ENCODE results near the gene OR1J4.
A peak's percentile ranks its signal among the peaks of the same experiment; 100 is the strongest.

OR1J4 gene

DNA sequence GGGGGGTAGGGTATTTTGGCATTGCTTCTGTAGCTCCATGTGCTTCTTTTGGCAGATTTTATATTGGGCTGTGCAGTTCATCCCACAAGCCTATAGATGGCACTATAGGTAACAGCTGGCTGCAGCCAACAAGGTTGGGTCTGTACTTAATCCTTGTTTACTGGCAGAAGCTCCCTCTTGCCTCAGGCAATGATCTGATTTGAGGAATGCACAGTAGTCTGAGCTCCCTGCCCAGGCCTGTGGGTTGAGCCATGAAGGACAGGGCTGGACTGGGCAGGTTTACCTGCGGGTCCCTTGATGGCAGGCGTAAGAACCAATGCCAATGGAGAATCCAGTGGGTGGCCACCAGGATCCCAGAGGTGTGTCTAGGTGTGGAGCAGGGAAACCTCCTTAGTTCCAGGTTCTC lies 20.1 kb upstream of the OR1J4 start:
- DNase-seq (ENCODE audit: extremely low read depth, low read depth) = peak; percentile 61
- H3K4me3 ChIP-seq (replicated peaks; ENCODE audit: low read depth, low read length) = no peak overlapping the region
- TF ChIP-seq, protein P1, sequence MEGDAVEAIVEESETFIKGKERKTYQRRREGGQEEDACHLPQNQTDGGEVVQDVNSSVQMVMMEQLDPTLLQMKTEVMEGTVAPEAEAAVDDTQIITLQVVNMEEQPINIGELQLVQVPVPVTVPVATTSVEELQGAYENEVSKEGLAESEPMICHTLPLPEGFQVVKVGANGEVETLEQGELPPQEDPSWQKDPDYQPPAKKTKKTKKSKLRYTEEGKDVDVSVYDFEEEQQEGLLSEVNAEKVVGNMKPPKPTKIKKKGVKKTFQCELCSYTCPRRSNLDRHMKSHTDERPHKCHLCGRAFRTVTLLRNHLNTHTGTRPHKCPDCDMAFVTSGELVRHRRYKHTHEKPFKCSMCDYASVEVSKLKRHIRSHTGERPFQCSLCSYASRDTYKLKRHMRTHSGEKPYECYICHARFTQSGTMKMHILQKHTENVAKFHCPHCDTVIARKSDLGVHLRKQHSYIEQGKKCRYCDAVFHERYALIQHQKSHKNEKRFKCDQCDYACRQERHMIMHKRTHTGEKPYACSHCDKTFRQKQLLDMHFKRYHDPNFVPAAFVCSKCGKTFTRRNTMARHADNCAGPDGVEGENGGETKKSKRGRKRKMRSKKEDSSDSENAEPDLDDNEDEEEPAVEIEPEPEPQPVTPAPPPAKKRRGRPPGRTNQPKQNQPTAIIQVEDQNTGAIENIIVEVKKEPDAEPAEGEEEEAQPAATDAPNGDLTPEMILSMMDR (IDR thresholded peaks at IDR 0.05; ENCODE audit: low read depth, low read length, missing control alignments) = peak; percentile 86

DNA sequence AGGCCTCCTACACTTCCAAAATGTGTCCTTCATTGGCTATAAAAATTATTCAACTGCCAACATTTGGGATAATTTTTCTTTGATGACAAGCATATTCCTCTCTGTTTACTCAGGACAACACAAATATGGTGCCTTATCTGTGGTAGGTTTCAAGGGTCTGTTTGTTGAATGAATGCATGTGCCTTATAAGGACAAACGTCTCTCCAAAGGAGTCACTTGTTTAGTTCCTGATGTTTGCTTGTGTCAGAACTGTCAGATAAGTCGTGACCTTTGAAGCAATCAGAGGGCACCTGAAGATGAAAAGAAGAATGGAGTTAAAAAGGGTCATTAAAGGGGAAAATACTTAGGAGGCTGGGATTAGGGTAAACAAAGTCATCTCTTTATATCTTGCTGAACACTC lies 12.0 kb upstream of the OR1J4 start:
- H3K4me3 ChIP-seq (replicated peaks; ENCODE audit: low read depth, low read length) = no peak overlapping the region
- DNase-seq (ENCODE audit: extremely low read depth, low read depth) = no peak
- TF ChIP-seq, protein P1 (IDR thresholded peaks at IDR 0.05; ENCODE audit: low read depth, low read length, missing control alignments) = no peak

DNA sequence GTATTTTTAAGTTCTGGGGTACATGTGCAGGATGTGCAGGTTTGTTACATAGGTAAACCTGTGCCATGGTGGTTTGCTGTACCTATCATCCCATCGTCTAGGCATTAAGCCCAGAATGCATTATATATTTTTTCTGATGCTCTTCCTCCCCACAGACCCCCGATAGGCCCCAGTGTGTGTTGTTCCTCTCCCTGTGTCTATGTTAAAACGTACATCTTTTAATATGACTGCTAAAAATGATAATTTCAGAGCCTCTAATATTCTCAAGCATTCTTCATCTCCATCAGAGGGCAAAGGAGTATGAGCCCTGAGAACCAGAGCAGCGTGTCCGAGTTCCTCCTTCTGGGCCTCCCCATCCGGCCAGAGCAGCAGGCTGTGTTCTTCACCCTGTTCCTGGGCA lies 8.4 kb upstream of the OR1J4 start, which contains the start of gene OR1J2:
Gene OR1J2 (plus strand): TSS at position 301 of the 400 bp plus-strand sequence. CDS start 0 bp downstream, at position 301.
- H3K4me3 ChIP-seq (replicated peaks; ENCODE audit: low read depth, low read length) = no peak within 1 kb of the TSS
- TF ChIP-seq, protein P1 (IDR thresholded peaks at IDR 0.05; ENCODE audit: low read depth, low read length, missing control alignments) = no peak
- no peak for DNase-seq (ENCODE audit: extremely low read depth, low read depth)

DNA sequence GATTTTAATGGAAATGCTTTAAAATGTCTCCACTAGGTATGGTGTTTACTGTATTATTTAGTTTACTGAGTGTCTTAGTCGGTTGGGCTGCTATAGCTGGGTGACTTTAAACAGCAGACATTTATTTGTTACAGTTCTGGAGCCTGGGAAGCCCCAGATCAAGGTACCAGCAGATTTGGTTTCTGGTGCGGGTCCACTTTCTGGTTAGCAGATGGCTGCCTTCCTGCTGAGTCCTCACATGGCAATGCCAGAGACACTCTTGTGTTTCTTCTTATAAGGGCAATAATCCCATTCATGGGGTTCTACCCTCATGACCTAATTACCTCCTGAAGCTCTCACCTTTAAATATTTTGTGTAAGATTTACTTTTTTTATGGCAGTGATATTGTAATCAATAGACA lies 715 bp upstream of the OR1J4 start:
- no peak for DNase-seq (ENCODE audit: extremely low read depth, low read depth)
- no peak overlapping the region for H3K4me3 ChIP-seq (replicated peaks; ENCODE audit: low read depth, low read length)
- TF ChIP-seq, protein P1 (IDR thresholded peaks at IDR 0.05; ENCODE audit: low read depth, low read length, missing control alignments) = no peak

DNA sequence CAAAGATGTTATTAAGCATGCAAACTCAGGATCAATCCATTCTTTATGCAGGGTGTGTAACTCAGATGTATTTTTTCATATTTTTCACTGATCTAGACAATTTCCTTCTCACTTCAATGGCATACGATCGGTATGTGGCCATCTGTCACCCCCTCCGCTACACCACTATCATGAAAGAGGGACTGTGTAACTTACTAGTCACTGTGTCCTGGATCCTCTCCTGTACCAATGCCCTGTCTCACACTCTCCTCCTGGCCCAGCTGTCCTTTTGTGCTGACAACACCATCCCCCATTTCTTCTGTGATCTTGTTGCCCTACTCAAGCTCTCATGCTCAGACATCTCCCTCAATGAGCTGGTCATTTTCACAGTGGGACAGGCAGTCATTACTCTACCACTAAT lies 435 bp downstream of the OR1J4 start:
- H3K4me3 ChIP-seq (replicated peaks; ENCODE audit: low read depth, low read length) = no peak overlapping the region
- TF ChIP-seq, protein P1 (IDR thresholded peaks at IDR 0.05; ENCODE audit: low read depth, low read length, missing control alignments) = no peak

DNA sequence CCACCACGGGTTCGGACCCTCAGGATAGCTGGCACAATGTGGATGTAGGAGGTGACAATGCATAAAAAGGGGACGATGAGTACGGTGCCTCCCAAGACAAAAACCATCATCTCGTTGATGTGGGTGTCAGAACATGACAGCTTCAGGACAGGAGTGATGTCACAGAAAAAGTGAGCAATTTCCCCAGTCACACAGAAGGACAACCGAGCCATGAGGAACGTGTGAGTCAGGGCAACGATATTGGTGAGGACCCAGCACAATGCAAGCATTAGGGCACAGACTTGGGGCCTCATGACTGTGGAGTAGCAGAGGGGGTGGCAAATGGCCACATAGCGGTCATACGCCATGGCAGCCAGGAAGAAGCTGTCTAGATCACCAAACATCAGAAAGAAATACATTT lies 7.7 kb downstream of the OR1J4 start:
- DNase-seq (ENCODE audit: extremely low read depth, low read depth) = no peak
- H3K4me3 ChIP-seq (replicated peaks; ENCODE audit: low read depth, low read length) = no peak overlapping the region

More for the DNA sequence above, 435 bp downstream of the OR1J4 start:
- no peak for DNase-seq (ENCODE audit: extremely low read depth, low read depth)

More for the DNA sequence above, 7.7 kb downstream of the OR1J4 start:
- TF ChIP-seq, protein P1 (IDR thresholded peaks at IDR 0.05; ENCODE audit: low read depth, low read length, missing control alignments) = no peak

Data from HFF-Myc (cell line).